K562 (cell line): ENCODE data around the gene CCDC97. TPM values are rescaled to one million over a fixed set of nuclear protein-coding genes. Genes with fewer than 3 reads are reported as not detected.

Experiments
- HNRNPH1 ChIP-seq: fragments of 200-400 bp; formaldehyde crosslinking; optimal IDR thresholded peaks from 2 replicates; pipeline ENCODE3; 2017; ENCODE audit warnings: low read depth, mild to moderate bottlenecking, low read length, moderate library complexity
- MEIS2 ChIP-seq: fragments of 450-650 bp; IDR thresholded peaks from 2 replicates; pipeline ENCODE4 v1.6.1; 2014; ENCODE audit warnings: mild to moderate bottlenecking; ENCODE audit not compliant: partially characterized antibody
- NELFE ChIP-seq: IDR thresholded peaks from 2 replicates; pipeline ENCODE4 v1.6.1; 2011; ENCODE audit warnings: mild to moderate bottlenecking; ENCODE audit not compliant: insufficient read depth, insufficient read length
- RBM22 ChIP-seq: fragments of 200-400 bp; formaldehyde crosslinking; IDR thresholded peaks from 2 replicates; pipeline ENCODE4 v1.6.1; 2018; ENCODE audit warnings: low read length, low read depth; ENCODE audit not compliant: poor library complexity, severe bottlenecking
- SNRNP70 ChIP-seq: fragments of 200-400 bp; formaldehyde crosslinking; optimal IDR thresholded peaks from 2 replicates; pipeline ENCODE3; 2017; ENCODE audit warnings: low read depth, low read length
- ZNF76 ChIP-seq: fragments of 250-450 bp; sonication (Bioruptor Pico); IDR thresholded peaks from 2 replicates; pipeline ENCODE4 v1.4.0; 2020; ENCODE audit warnings: mild to moderate bottlenecking, moderate library complexity, borderline replicate concordance
- polyA plus RNA-seq, 8 experiments: library from polyadenylated mRNA; depleted of rRNA in 4 of 8; stranded (reverse) in 5 of 8; unstranded in 3 of 8; fragments of >200 nt; fragmentation: Nextera tagmentation in 2 of 8; fragmentation: Illumina TruSeq in 1 of 8; extraction: Ambion mirVana in 2 of 8; extraction: Trizol in 1 of 8; gene quantifications; 2 replicates each; pipeline versions ENCODE4 v1.2.1 to v1.2.3, GENCODE V29; 2011 to 2014; ENCODE audit warnings: inconsistent platforms in 1 of 8, missing spikeins in 1 of 8
- total RNA-seq, 7 experiments: library from RNA; depleted of rRNA in 6 of 7; stranded (reverse); fragments of >200 nt in 6 of 7; fragmentation: Illumina TruSeq in 2 of 7; extraction: Trizol in 2 of 7; gene quantifications; 2 replicates each; pipeline versions ENCODE4 v1.2.1 to v1.2.3, GENCODE V29; 2011 to 2021; ENCODE audit warnings: low replicate concordance in 1 of 7
- TF ChIP-seq, protein P1 (sequence below): fragments of 250-450 bp; sonication (Bioruptor Pico); IDR thresholded peaks from 2 replicates; pipeline ENCODE4 v1.4.0; 2020; ENCODE audit warnings: mild to moderate bottlenecking, moderate library complexity
- TF ChIP-seq, protein P2 (sequence below): fragments of 450-650 bp; IDR thresholded peaks from 2 replicates; pipeline ENCODE4 v1.6.1; 2016; ENCODE audit warnings: low read depth
- TF ChIP-seq, protein P3 (sequence below), 2 experiments: IDR thresholded peaks; 2 replicates each; pipeline ENCODE4 v1.6.1; 2011; ENCODE audit warnings: borderline replicate concordance in 1 of 2, control low read depth in 1 of 2, low read depth in 1 of 2, low read length in 1 of 2, mild to moderate bottlenecking in 1 of 2, mixed read lengths in 1 of 2, moderate library complexity in 1 of 2; ENCODE audit not compliant: insufficient read depth in 1 of 2, insufficient read length in 1 of 2, poor library complexity in 1 of 2, severe bottlenecking in 1 of 2; ENCODE audit errors: extremely low read depth in 1 of 2
- TF ChIP-seq, protein P4 (sequence below): fragments of 150-350 bp; conservative IDR thresholded peaks from 2 replicates; pipeline ENCODE4 v1.6.1; 2014; ENCODE audit warnings: low read length

CCDC97 gene
- total and polyA plus RNA-seq, 9 of the 15 experiments (the other 6 are each of a cell fraction or from before 2014, with no cell fraction given), result 0.60 to 16.5 (median 7.0) TPM

DNA sequence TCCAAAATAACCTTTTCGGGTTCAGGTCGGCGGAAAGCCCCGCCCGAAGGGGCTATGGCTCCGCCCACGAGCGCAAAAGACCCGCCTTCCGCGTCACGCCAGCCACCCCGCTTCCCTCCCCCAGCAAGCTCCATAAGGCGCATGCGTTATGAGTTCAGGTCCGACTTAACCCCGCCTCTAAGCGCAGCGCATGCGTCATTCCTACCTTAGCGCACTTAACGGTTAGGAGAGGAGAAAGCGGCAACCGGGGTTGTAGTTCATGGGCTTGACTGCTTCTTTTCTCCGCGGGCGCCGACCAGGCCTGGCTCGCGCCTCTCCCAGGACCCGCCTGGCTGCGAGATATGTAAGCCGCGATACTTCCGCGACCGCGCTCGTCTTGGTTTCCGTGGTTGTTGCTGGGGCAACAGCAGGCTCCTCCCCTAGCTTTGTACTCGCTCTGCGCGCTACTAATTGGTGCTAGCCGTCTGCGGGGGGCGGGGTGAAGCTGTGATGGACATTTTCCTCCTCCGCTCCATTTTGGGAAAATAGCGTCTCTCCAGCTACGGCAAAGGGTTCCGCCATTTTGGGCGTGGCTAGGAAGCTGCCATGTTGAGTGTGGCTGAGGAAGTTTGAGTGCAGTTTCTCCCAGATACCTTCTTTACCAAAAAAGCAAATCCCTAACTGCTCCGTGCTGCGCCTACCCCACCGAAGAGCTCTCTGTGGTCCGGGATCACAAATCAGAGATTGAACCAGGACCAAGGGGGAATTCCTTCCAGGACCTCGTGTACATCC lies 54.0 kb downstream of the CCDC97 start, which contains the start of gene B9D2 (continued):
- TF ChIP-seq RBM22 (peak; percentile 81), MEIS2 (peak; percentile 84), HNRNPH1 (no peak), SNRNP70 (no peak), ZNF76 (CRISPR knock-in tag) (no peak), NELFE (no peak)
- TF ChIP-seq, protein P1, sequence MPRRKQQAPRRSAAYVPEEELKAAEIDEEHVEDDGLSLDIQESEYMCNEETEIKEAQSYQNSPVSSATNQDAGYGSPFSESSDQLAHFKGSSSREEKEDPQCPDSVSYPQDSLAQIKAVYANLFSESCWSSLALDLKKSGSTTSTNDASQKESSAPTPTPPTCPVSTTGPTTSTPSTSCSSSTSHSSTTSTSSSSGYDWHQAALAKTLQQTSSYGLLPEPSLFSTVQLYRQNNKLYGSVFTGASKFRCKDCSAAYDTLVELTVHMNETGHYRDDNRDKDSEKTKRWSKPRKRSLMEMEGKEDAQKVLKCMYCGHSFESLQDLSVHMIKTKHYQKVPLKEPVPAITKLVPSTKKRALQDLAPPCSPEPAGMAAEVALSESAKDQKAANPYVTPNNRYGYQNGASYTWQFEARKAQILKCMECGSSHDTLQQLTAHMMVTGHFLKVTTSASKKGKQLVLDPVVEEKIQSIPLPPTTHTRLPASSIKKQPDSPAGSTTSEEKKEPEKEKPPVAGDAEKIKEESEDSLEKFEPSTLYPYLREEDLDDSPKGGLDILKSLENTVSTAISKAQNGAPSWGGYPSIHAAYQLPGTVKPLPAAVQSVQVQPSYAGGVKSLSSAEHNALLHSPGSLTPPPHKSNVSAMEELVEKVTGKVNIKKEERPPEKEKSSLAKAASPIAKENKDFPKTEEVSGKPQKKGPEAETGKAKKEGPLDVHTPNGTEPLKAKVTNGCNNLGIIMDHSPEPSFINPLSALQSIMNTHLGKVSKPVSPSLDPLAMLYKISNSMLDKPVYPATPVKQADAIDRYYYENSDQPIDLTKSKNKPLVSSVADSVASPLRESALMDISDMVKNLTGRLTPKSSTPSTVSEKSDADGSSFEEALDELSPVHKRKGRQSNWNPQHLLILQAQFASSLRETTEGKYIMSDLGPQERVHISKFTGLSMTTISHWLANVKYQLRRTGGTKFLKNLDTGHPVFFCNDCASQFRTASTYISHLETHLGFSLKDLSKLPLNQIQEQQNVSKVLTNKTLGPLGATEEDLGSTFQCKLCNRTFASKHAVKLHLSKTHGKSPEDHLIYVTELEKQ (CRISPR knock-in tag), result no peak
- TF ChIP-seq, protein P2, sequence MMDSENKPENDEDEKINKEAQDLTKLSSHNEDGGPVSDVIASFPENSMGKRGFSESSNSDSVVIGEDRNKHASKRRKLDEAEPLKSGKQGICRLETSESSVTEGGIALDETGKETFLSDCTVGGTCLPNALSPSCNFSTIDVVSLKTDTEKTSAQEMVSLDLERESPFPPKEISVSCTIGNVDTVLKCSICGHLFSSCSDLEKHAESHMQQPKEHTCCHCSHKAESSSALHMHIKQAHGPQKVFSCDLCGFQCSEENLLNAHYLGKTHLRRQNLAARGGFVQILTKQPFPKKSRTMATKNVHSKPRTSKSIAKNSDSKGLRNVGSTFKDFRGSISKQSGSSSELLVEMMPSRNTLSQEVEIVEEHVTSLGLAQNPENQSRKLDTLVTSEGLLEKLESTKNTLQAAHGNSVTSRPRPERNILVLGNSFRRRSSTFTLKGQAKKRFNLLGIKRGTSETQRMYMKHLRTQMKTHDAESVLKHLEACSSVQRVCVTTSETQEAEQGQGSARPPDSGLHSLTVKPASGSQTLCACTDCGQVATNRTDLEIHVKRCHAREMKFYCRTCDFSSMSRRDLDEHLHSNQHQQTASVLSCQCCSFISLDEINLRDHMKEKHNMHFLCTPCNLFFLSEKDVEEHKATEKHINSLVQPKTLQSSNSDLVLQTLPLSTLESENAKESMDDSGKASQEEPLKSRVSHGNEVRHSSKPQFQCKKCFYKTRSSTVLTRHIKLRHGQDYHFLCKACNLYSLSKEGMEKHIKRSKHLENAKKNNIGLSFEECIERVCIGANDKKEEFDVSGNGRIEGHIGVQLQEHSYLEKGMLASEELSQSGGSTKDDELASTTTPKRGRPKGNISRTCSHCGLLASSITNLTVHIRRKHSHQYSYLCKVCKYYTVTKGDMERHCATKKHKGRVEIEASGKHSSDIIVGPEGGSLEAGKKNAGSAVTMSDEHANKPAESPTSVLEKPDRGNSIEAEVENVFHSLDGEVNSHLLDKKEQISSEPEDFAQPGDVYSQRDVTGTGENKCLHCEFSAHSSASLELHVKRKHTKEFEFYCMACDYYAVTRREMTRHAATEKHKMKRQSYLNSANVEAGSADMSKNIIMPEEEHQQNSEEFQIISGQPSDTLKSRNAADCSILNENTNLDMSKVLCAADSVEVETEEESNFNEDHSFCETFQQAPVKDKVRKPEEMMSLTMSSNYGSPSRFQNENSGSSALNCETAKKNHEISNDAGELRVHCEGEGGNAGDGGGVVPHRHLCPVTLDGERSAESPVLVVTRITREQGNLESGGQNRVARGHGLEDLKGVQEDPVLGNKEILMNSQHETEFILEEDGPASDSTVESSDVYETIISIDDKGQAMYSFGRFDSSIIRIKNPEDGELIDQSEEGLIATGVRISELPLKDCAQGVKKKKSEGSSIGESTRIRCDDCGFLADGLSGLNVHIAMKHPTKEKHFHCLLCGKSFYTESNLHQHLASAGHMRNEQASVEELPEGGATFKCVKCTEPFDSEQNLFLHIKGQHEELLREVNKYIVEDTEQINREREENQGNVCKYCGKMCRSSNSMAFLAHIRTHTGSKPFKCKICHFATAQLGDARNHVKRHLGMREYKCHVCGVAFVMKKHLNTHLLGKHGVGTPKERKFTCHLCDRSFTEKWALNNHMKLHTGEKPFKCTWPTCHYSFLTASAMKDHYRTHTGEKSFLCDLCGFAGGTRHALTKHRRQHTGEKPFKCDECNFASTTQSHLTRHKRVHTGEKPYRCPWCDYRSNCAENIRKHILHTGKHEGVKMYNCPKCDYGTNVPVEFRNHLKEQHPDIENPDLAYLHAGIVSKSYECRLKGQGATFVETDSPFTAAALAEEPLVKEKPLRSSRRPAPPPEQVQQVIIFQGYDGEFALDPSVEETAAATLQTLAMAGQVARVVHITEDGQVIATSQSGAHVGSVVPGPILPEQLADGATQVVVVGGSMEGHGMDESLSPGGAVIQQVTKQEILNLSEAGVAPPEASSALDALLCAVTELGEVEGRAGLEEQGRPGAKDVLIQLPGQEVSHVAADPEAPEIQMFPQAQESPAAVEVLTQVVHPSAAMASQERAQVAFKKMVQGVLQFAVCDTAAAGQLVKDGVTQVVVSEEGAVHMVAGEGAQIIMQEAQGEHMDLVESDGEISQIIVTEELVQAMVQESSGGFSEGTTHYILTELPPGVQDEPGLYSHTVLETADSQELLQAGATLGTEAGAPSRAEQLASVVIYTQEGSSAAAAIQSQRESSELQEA, result no peak
- TF ChIP-seq, protein P3, sequence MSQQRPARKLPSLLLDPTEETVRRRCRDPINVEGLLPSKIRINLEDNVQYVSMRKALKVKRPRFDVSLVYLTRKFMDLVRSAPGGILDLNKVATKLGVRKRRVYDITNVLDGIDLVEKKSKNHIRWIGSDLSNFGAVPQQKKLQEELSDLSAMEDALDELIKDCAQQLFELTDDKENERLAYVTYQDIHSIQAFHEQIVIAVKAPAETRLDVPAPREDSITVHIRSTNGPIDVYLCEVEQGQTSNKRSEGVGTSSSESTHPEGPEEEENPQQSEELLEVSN (IDR thresholded peaks at IDR 0.05; ENCODE audit: borderline replicate concordance in 1 of 2, extremely low read depth in 1 of 2, insufficient read depth in 1 of 2, insufficient read length in 1 of 2, low read depth in 1 of 2, low read length in 1 of 2, poor library complexity in 1 of 2, severe bottlenecking in 1 of 2), result no peak
- TF ChIP-seq, protein P4, sequence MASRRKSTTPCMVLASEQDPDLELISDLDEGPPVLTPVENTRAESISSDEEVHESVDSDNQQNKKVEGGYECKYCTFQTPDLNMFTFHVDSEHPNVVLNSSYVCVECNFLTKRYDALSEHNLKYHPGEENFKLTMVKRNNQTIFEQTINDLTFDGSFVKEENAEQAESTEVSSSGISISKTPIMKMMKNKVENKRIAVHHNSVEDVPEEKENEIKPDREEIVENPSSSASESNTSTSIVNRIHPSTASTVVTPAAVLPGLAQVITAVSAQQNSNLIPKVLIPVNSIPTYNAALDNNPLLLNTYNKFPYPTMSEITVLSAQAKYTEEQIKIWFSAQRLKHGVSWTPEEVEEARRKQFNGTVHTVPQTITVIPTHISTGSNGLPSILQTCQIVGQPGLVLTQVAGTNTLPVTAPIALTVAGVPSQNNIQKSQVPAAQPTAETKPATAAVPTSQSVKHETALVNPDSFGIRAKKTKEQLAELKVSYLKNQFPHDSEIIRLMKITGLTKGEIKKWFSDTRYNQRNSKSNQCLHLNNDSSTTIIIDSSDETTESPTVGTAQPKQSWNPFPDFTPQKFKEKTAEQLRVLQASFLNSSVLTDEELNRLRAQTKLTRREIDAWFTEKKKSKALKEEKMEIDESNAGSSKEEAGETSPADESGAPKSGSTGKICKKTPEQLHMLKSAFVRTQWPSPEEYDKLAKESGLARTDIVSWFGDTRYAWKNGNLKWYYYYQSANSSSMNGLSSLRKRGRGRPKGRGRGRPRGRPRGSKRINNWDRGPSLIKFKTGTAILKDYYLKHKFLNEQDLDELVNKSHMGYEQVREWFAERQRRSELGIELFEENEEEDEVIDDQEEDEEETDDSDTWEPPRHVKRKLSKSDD, result peak; percentile 100
